H9 (cell line): ENCODE results near the gene TMEM38A. TPM values are rescaled to one million over a fixed set of nuclear protein-coding genes. Genes with fewer than 3 reads are reported as not detected.

Experiments used
- DNase-seq: peaks from one replicate; pipeline ENCODE4 v3.0.0-alpha.2; 2017
- H2AFZ ChIP-seq: one replicate; pipeline ENCODE4 v1.6.1; 2013; ENCODE audit warnings: mild to moderate bottlenecking, low read length, control low read depth, moderate library complexity
- H2AK5ac ChIP-seq: 2 replicates; pipeline ENCODE4 v1.6.1; 2013; ENCODE audit warnings: low read length, control low read depth, mixed read lengths; ENCODE audit not compliant: insufficient read length
- H2BK120ac ChIP-seq: one replicate; pipeline ENCODE4 v1.6.1; 2013; ENCODE audit warnings: low read depth, mild to moderate bottlenecking, low read length, control low read depth, inconsistent platforms; ENCODE audit not compliant: poor library complexity, severe bottlenecking
- H2BK12ac ChIP-seq: 2 replicates; pipeline ENCODE4 v1.6.1; 2013; ENCODE audit warnings: low read length, control low read depth, mixed read lengths, low read depth; ENCODE audit not compliant: insufficient read length
- H2BK15ac ChIP-seq: 2 replicates; pipeline ENCODE4 v1.6.1; 2013; ENCODE audit warnings: low read depth, low read length, control low read depth
- H2BK20ac ChIP-seq: one replicate; pipeline ENCODE4 v1.6.1; 2013; ENCODE audit warnings: low read depth, mild to moderate bottlenecking, low read length, control low read depth, inconsistent platforms; ENCODE audit not compliant: poor library complexity, severe bottlenecking
- H2BK5ac ChIP-seq: 2 replicates; pipeline ENCODE4 v1.6.1; 2013; ENCODE audit warnings: low read length, control low read depth, mixed read lengths; ENCODE audit not compliant: insufficient read length
- H3K14ac ChIP-seq: 2 replicates; pipeline ENCODE4 v1.6.1; 2013; ENCODE audit warnings: low read length, control low read depth; ENCODE audit not compliant: insufficient read depth
- H3K18ac ChIP-seq: 2 replicates; pipeline ENCODE4 v1.6.1; 2013; ENCODE audit warnings: low read depth, mild to moderate bottlenecking, mixed read lengths, low read length, control low read depth; ENCODE audit not compliant: insufficient read length
- H3K23ac ChIP-seq: 2 replicates; pipeline ENCODE4 v1.6.1; 2013; ENCODE audit warnings: low read length, control low read depth, mixed read lengths, low read depth; ENCODE audit not compliant: insufficient read length
- H3K23me2 ChIP-seq: 2 replicates; pipeline ENCODE4 v1.6.1; 2013; ENCODE audit warnings: low read depth, mild to moderate bottlenecking, mixed read lengths, low read length, control low read depth; ENCODE audit not compliant: insufficient read length, poor library complexity, severe bottlenecking
- H3K27ac ChIP-seq: 2 replicates; pipeline ENCODE4 v1.5.1; 2013; ENCODE audit warnings: low read length, control low read depth, mixed read lengths, low read depth; ENCODE audit not compliant: insufficient read length
- H3K27me3 ChIP-seq: 2 replicates; pipeline ENCODE4 v1.6.1; 2013; ENCODE audit warnings: low read length, control low read depth, inconsistent platforms; ENCODE audit not compliant: insufficient read depth
- H3K4ac ChIP-seq: 2 replicates; pipeline ENCODE4 v1.6.1; 2013; ENCODE audit warnings: low read depth, mild to moderate bottlenecking, control low read depth, inconsistent platforms, low read length, moderate library complexity
- H3K4me1 ChIP-seq: 2 replicates; pipeline ENCODE4 v1.6.1; 2013; ENCODE audit warnings: low read length, control low read depth, inconsistent platforms; ENCODE audit not compliant: insufficient read depth
- H3K4me2 ChIP-seq: 2 replicates; pipeline ENCODE4 v1.6.1; 2013; ENCODE audit warnings: low read length, control low read depth, mixed read lengths; ENCODE audit not compliant: insufficient read length, insufficient read depth
- H3K56ac ChIP-seq: 2 replicates; pipeline ENCODE4 v1.6.1; 2013; ENCODE audit warnings: low read depth, mild to moderate bottlenecking, mixed read lengths, low read length, control low read depth; ENCODE audit not compliant: insufficient read length
- H3K79me1 ChIP-seq: 2 replicates; pipeline ENCODE4 v1.6.1; 2013; ENCODE audit warnings: low read depth, mild to moderate bottlenecking, moderate library complexity, low read length, control low read depth, inconsistent platforms; ENCODE audit not compliant: insufficient read depth, poor library complexity, severe bottlenecking
- H3K79me2 ChIP-seq: 2 replicates; pipeline ENCODE4 v1.6.1; 2013; ENCODE audit warnings: low read length, control low read depth, inconsistent platforms; ENCODE audit not compliant: insufficient read depth
- H3K9ac ChIP-seq: 2 replicates; pipeline ENCODE4 v1.6.1; 2013; ENCODE audit warnings: low read length, control low read depth, mixed read lengths; ENCODE audit not compliant: insufficient read length; ENCODE audit errors: extremely low read depth
- H3K9me3 ChIP-seq: one replicate; pipeline ENCODE4 v1.6.1; 2013; ENCODE audit warnings: low read depth, low read length, inconsistent platforms; ENCODE audit not compliant: control insufficient read depth
- H3T11ph ChIP-seq: one replicate; pipeline ENCODE4 v1.6.1; 2013; ENCODE audit warnings: mild to moderate bottlenecking, low read length, control low read depth, inconsistent platforms
- H4K20me1 ChIP-seq: one replicate; pipeline ENCODE4 v1.6.1; 2013; ENCODE audit not compliant: control insufficient read depth, insufficient read length, insufficient read depth
- H4K5ac ChIP-seq: 2 replicates; pipeline ENCODE4 v1.6.1; 2013; ENCODE audit warnings: low read depth, mild to moderate bottlenecking, mixed read lengths, low read length, control low read depth; ENCODE audit not compliant: insufficient read length
- H4K8ac ChIP-seq: replicated peaks from 2 replicates; pipeline ENCODE4 v1.6.1; 2013; ENCODE audit warnings: low read length, control low read depth, mixed read lengths, low read depth; ENCODE audit not compliant: insufficient read length
- H4K91ac ChIP-seq: 2 replicates; pipeline ENCODE4 v1.6.1; 2013; ENCODE audit warnings: low read depth, mild to moderate bottlenecking, moderate library complexity, mixed read lengths, low read length, control low read depth; ENCODE audit not compliant: insufficient read length
- H3K27ac Mint-ChIP-seq, 3 experiments: 2 replicates in 2 of 3; 3 replicates in 1 of 3; pipeline ENCODE4 v1.8.0; 2020 to 2021; ENCODE audit warnings: mixed read lengths in 3 of 3, mild to moderate bottlenecking in 1 of 3, moderate library complexity in 1 of 3
- H3K27me3 Mint-ChIP-seq: 2 replicates; pipeline ENCODE4 v1.8.0; 2021; ENCODE audit warnings: low read depth, mild to moderate bottlenecking, moderate library complexity, mixed read lengths
- H3K36me3 Mint-ChIP-seq, 3 experiments: 2 replicates in 2 of 3; 3 replicates in 1 of 3; pipeline ENCODE4 v1.8.0; 2020 to 2021; ENCODE audit warnings: low read depth in 3 of 3, mixed read lengths in 3 of 3; ENCODE audit not compliant: insufficient read depth in 1 of 3
- H3K4me1 Mint-ChIP-seq, 2 experiments: 2 replicates each; pipeline ENCODE4 v1.8.0; 2020; ENCODE audit warnings: mixed read lengths in 2 of 2
- H3K4me3 Mint-ChIP-seq, 2 experiments: 2 replicates in 1 of 2; 3 replicates in 1 of 2; pipeline ENCODE4 v1.8.0; 2020 to 2021; ENCODE audit warnings: mild to moderate bottlenecking in 2 of 2, mixed read lengths in 2 of 2, moderate library complexity in 1 of 2
- H3K9me3 Mint-ChIP-seq, 2 experiments: 2 replicates in 1 of 2; 3 replicates in 1 of 2; pipeline ENCODE4 v1.8.0; 2020; ENCODE audit warnings: mild to moderate bottlenecking in 2 of 2, mixed read lengths in 2 of 2, moderate library complexity in 1 of 2
- CTCF ChIP-seq: fragments of 200-600 bp; sonication (generic); conservative IDR thresholded peaks from 3 replicates; pipeline ENCODE4 v1.8.0; 2021; ENCODE audit warnings: antibody characterized with exemption, mild to moderate bottlenecking
- WGBS: extraction: QIAGEN DNeasy Blood & Tissue Kit; methylation state at CpG from one replicate; pipeline ENCODE4 v1.1.7; 2013; ENCODE audit warnings: missing lambda C conversion rate, low lambda C conversion rate, mixed read lengths; ENCODE audit not compliant: insufficient read length; ENCODE audit errors: extremely low coverage; 5-methylcytosine and 5-hydroxymethylcytosine counted together
- total RNA-seq: library from RNA; stranded (reverse); gene quantifications from 2 replicates; pipeline ENCODE4 v1.2.1, GENCODE V29; 2021

Gene TMEM38A
- total RNA-seq, 1 experiment from 2014 or later: 7.4 TPM

- no peak overlapping the region for H3K23ac ChIP-seq
- no peak overlapping the region for H3K56ac ChIP-seq
- no peaks in the 10 kb centered on the region for H3K9me3 ChIP-seq
- Mint-ChIP-seq H3K27me3 (no peaks in the 10 kb centered on the region), H3K4me3 (peak overlapping the region; percentile 97), H3K27ac (peak overlapping the region; percentile 93 to 99 (median 99)), H3K4me1 (peaks cover 28 to 30% of the 10 kb centered on the region in 2 experiments), H3K9me3 (no peaks in the 10 kb centered on the region), H3K36me3 (peaks cover 6 to 22% (median 17%) of the 10 kb centered on the region in 3 experiments; a peak in 5 of 7 replicates)
- H2BK5ac ChIP-seq: no peak overlapping the region
- H4K5ac ChIP-seq: no peak overlapping the region
- no peak overlapping the region for H4K91ac ChIP-seq
- peaks cover 3% of the 10 kb centered on the region for H3K79me1 ChIP-seq
- no peak overlapping the region for H3T11ph ChIP-seq
- H2BK12ac ChIP-seq: no peak overlapping the region
- no peak overlapping the region for H4K8ac ChIP-seq
- no peak for DNase-seq
- no peaks in the 10 kb centered on the region for H3K27me3 ChIP-seq
- no peak overlapping the region for H3K27ac ChIP-seq
- no peak overlapping the region for H3K4ac ChIP-seq
- peak overlapping the region; percentile 6 for H3K9ac ChIP-seq
- no peak overlapping the region for H3K14ac ChIP-seq
- TF ChIP-seq CTCF: no peak
- no peak overlapping the region for H2BK120ac ChIP-seq
- no peak overlapping the region for H2BK20ac ChIP-seq
- no peak overlapping the region for H3K18ac ChIP-seq
- H2BK15ac ChIP-seq: no peak overlapping the region
- no peak overlapping the region for H2AK5ac ChIP-seq
- peak overlapping the region; percentile 33 for H3K4me2 ChIP-seq
- peaks cover 21% of the 10 kb centered on the region; the same call in 1 of the 2 replicates for H3K79me2 ChIP-seq
- no peak overlapping the region for H2AFZ ChIP-seq
- H4K20me1 ChIP-seq: no peaks in the 10 kb centered on the region
- peaks cover 9% of the 10 kb centered on the region for H3K23me2 ChIP-seq
- WGBS: no CpG with 5 or more reads among the region's 23 CpGs
- no peaks in the 10 kb centered on the region for H3K4me1 ChIP-seq
These were observed 31.8 kb upstream of the TMEM38A start for GRCh38 chr19:16628984-16629691.
